BE2C (cell line): ENCODE measurements around the gene PTPRN2.

Experiments used
- DNase-seq: peaks from one replicate; pipeline ENCODE4 v3.0.0-alpha.2; 2020
- H3K27me3 ChIP-seq: fragments of 250-450 bp; sonication (Bioruptor Pico); 2 replicates; pipeline ENCODE4 v1.5.1; 2020; ENCODE audit warnings: mild to moderate bottlenecking
- H3K36me3 ChIP-seq: fragments of 250-450 bp; sonication (Bioruptor Pico); 2 replicates; pipeline ENCODE4 v1.5.1; 2020; ENCODE audit warnings: mild to moderate bottlenecking
- H3K4me1 ChIP-seq: fragments of 250-450 bp; sonication (Bioruptor Pico); 2 replicates; pipeline ENCODE4 v1.5.1; 2020
- H3K4me3 ChIP-seq: 2 replicates; pipeline ENCODE4 v1.5.1; 2011; ENCODE audit warnings: low read depth, low read length
- H3K9me3 ChIP-seq: fragments of 250-450 bp; sonication (Bioruptor Pico); 2 replicates; pipeline ENCODE4 v1.5.1; 2020
- TF ChIP-seq, protein P1 (sequence below): IDR thresholded peaks from 2 replicates; pipeline ENCODE4 v1.5.1; 2012; ENCODE audit warnings: mild to moderate bottlenecking, low read depth, low read length

Gene PTPRN2

DNA sequence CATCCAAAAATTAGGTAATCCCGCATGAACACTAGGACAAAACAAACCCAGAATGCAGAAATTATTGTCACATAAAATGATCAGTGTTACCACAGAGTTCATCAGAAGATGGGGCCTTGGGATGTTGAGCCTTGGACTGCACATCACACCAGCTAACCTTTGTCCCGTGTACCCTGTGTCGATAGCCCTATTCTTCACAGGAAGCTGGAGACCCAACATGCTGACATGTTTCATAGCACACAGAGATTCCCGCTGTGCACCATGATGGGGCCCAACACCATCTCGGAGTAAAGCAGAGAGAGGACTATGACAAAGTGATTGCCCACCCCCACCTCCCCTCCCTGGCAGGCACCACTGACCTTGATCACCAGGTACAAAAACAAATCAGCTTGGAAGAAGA is 4.5 kb downstream of the PTPRN2 start:
- peaks cover 7% of the 10 kb centered on the region for H3K4me1 ChIP-seq
- no peak for DNase-seq
- H3K9me3 ChIP-seq, result no peaks in the 10 kb centered on the region
- H3K27me3 ChIP-seq, result no peaks in the 10 kb centered on the region
- TF ChIP-seq, protein P1, sequence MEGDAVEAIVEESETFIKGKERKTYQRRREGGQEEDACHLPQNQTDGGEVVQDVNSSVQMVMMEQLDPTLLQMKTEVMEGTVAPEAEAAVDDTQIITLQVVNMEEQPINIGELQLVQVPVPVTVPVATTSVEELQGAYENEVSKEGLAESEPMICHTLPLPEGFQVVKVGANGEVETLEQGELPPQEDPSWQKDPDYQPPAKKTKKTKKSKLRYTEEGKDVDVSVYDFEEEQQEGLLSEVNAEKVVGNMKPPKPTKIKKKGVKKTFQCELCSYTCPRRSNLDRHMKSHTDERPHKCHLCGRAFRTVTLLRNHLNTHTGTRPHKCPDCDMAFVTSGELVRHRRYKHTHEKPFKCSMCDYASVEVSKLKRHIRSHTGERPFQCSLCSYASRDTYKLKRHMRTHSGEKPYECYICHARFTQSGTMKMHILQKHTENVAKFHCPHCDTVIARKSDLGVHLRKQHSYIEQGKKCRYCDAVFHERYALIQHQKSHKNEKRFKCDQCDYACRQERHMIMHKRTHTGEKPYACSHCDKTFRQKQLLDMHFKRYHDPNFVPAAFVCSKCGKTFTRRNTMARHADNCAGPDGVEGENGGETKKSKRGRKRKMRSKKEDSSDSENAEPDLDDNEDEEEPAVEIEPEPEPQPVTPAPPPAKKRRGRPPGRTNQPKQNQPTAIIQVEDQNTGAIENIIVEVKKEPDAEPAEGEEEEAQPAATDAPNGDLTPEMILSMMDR, result no peak
- no peak overlapping the region for H3K4me3 ChIP-seq
- H3K36me3 ChIP-seq, result no peaks in the 10 kb centered on the region

DNA sequence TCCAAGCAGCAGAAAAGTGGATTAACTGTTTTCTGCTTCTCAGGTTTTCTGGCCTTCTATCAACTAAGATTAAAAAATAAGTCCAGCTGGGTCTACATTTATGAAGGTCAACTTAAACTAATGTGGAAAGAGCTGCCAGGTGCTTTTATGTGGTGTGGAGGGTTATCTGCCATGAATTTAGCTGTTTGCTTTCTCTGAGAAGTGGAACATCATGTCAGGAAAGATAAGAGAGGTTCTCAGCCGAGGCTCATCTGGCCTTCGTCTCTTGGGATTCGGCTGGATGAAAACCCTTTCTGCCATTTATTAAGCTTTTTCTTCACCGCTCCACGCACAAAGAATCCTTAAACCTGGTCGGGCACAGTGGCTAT is 5.5 kb downstream of the PTPRN2 start:
- TF ChIP-seq, protein P1, result no peak
- peaks cover 7% of the 10 kb centered on the region for H3K4me1 ChIP-seq
- no peak overlapping the region for H3K4me3 ChIP-seq
- no peaks in the 10 kb centered on the region for H3K9me3 ChIP-seq
- no peak for DNase-seq
- H3K36me3 ChIP-seq, result no peaks in the 10 kb centered on the region
- H3K27me3 ChIP-seq, result no peaks in the 10 kb centered on the region

DNA sequence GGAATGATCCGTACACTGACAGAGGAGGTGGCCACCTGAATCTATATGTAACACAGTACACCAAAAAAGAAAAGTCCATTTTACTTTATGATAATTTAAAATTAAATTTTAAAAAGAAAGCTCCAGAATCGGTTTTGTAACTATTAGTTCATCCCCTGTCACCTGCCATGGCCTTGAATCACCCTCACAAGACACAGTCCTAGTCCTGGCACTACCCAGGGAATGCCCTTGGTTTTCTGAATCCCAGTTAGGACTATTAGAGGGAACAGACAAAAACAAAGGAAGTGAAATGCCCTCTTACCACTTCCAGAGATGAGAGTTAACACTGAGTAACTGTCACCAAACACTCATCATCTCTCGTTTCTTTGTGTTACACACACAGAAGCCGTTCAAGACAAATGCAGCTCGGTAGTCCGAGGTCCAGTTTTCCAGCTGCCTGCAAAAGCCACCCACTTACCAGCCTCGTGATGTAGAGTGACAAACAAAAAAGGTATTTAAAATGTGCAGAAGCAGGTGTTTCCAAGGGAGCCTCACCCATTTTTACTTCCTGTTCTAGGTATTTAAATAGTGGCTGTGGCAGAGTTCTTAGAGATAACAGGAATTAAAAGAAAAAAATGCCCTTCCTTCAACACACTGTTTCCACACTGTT is 6.1 kb downstream of the PTPRN2 start:
- TF ChIP-seq, protein P1, result no peak
- Histone ChIP-seq H3K36me3 (no peaks in the 10 kb centered on the region), H3K27me3 (no peaks in the 10 kb centered on the region)

DNA sequence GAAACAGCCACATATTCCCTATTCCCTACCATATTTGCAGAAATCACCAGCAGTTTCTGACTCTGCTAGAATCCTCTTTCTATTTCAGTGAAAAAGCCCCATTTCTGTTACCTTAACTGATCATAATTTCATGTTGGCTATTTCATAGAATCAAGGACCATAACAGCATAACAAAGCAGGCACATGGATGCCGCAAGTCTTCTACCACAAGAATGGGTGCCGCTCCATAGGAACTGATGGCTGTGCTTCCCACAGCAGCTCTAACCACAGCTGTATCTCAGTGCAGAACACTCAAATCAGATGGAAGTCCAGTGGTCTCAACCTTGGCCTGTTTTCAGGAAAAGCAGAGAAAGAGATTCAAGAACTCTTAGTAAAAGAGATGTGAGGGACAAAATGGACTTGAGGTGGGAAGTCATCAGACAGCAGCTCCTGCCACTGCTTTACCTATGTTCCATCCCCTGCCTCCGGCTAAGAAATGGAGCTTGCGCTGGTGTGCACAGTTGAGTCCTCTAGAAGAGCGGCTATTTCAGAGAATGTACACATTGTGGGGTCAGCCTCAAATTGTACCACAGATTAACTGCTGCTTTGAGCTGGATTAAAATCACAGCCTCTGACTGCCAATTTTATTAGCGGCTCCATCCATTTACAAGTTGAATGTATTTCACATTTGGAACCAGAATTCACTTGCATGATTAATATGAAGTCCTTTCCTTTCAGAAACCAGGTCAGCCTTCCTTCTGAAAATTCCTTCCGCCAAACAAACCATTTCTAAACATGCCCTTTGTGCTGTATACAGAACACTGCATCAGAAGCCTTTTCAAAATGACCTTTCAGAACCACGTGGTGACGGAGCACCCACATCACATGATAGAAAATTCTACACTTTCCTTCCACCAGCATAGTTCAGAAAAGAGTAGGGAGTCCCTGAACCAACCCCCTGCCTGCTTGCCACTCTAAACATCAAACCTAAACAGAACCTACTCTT is 7.7 kb downstream of the PTPRN2 start:
- Histone ChIP-seq H3K4me1 (peaks cover 7% of the 10 kb centered on the region), H3K9me3 (no peaks in the 10 kb centered on the region), H3K4me3 (no peak overlapping the region), H3K27me3 (no peaks in the 10 kb centered on the region), H3K36me3 (no peaks in the 10 kb centered on the region)
- TF ChIP-seq, protein P1, result no peak
- DNase-seq, result no peak

More for the DNA sequence above, 6.1 kb downstream of the PTPRN2 start:
- no peak overlapping the region for H3K4me3 ChIP-seq
- no peaks in the 10 kb centered on the region for H3K9me3 ChIP-seq
- DNase-seq, result no peak
- H3K4me1 ChIP-seq, result peaks cover 7% of the 10 kb centered on the region

DNA sequence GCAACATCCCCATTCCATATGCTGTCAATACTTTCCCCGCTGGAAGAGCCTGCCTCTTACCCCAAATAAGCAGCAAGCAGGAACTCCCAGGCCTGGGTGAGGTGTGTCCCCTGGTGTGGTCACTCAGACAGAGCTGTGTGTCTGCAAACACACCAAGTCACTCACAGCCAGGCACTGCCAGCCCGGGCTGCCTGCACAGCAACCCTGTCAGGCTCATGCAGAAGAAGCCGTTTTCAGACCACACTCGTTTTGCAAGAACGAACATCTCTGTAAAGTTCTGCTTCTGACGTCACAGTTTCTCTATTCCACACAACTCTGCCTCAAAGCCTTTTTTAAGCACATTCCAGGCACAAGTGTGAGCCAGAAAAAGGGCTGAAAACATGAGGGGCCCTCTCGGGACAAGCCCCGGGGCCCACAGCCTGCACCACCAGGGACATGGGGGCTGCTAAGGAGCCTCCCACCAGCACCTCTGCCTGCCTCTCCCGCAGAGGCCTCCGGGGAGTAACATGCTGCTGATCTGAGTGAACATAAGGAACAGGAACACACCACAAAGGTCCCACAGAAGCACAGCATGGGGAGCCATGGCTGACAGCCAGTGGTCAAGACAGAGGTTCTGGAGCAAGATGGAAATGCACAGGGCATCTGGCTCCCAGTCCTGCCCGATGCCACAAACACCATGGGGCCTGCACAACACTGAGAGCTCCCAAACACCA is 11.4 kb downstream of the PTPRN2 start:
- TF ChIP-seq, protein P1, result no peak
- no peak for DNase-seq
- Histone ChIP-seq H3K9me3 (no peaks in the 10 kb centered on the region), H3K4me3 (no peak overlapping the region), H3K4me1 (no peaks in the 10 kb centered on the region), H3K27me3 (no peaks in the 10 kb centered on the region), H3K36me3 (no peaks in the 10 kb centered on the region)
